IMR-90 (cell line): Measurements from ENCODE around the gene CAMP. TPM values are rescaled to one million over a fixed set of nuclear protein-coding genes. Genes with fewer than 3 reads are reported as not detected.

Experiments used
- ATAC-seq: fragments of 200-7000 bp; cut with Tn5 transposase; 2 replicates; pipeline ENCODE4 v1.9.1; 2020; ENCODE audit warnings: low read depth, mild to moderate bottlenecking, moderate library complexity
- BruUV-seq: library from RNA; stranded (reverse); fragments of 400-500 nt; replicated peaks from 2 replicates; lab custom pipeline; 2021; lab: Mats Ljungman, UMichigan
- CTCF ChIA-PET: fragments of 300-600 bp; formaldehyde crosslinking; extraction: SDS; loops from one replicate; lab custom pipeline; 2021; ENCODE audit warnings: antibody characterized with exemption; lab: Yijun Ruan, JAX
- POLR2A ChIA-PET: fragments of 300-600 bp; sonication (Branson Sonifier 250); formaldehyde crosslinking; loops from one replicate; lab custom pipeline; 2022; ENCODE audit warnings: antibody characterized with exemption; ENCODE audit not compliant: unreplicated experiment; lab: Charles Lee
- DNase-seq: peaks from one replicate; pipeline ENCODE4 v3.0.0; 2013
- H2AFZ ChIP-seq: replicated peaks from 2 replicates; pipeline ENCODE3; 2013; ENCODE audit warnings: low read length, mild to moderate bottlenecking; ENCODE audit not compliant: poor library complexity
- H2AK5ac ChIP-seq: 2 replicates; pipeline ENCODE4 v1.6.1; 2013; ENCODE audit warnings: low read depth, low read length, inconsistent platforms
- H2AK9ac ChIP-seq: replicated peaks from 2 replicates; pipeline ENCODE3; 2013; ENCODE audit warnings: mild to moderate bottlenecking, low read depth, low read length, moderate library complexity; ENCODE audit not compliant: poor library complexity
- H2BK120ac ChIP-seq: 2 replicates; pipeline ENCODE4 v1.6.1; 2013; ENCODE audit warnings: low read depth, low read length, inconsistent platforms
- H2BK15ac ChIP-seq: 3 replicates; pipeline ENCODE4 v1.6.1; 2013; ENCODE audit warnings: low read depth, low read length, inconsistent platforms
- H2BK20ac ChIP-seq: 2 replicates; pipeline ENCODE4 v1.6.1; 2013; ENCODE audit warnings: low read depth, mild to moderate bottlenecking, inconsistent platforms, low read length, moderate library complexity
- H2BK5ac ChIP-seq: 2 replicates; pipeline ENCODE4 v1.6.1; 2013; ENCODE audit warnings: mild to moderate bottlenecking, low read depth, low read length, inconsistent platforms; ENCODE audit not compliant: poor library complexity, severe bottlenecking
- H3K14ac ChIP-seq: replicated peaks from 2 replicates; pipeline ENCODE4 v1.6.1; 2013; ENCODE audit warnings: low read depth, low read length, inconsistent platforms
- H3K18ac ChIP-seq: 2 replicates; pipeline ENCODE4 v1.6.1; 2013; ENCODE audit warnings: low read depth, low read length, control low read depth
- H3K23ac ChIP-seq: 2 replicates; pipeline ENCODE4 v1.6.1; 2013; ENCODE audit warnings: low read depth, low read length, inconsistent platforms
- H3K27ac ChIP-seq: 2 replicates; pipeline ENCODE4 v1.5.1; 2013; ENCODE audit warnings: mild to moderate bottlenecking, control low read depth, low read length; ENCODE audit not compliant: insufficient read depth
- H3K27me3 ChIP-seq: 2 replicates; pipeline ENCODE4 v1.6.1; 2013; ENCODE audit warnings: low read length; ENCODE audit not compliant: control insufficient read depth, insufficient read depth
- H3K36me3 ChIP-seq: 2 replicates; pipeline ENCODE4 v1.6.1; 2013; ENCODE audit warnings: low read length, mixed read lengths; ENCODE audit not compliant: control insufficient read depth, insufficient read depth
- H3K4ac ChIP-seq: 2 replicates; pipeline ENCODE4 v1.6.1; 2013; ENCODE audit warnings: low read depth, low read length, inconsistent platforms
- H3K4me1 ChIP-seq: 2 replicates; pipeline ENCODE4 v1.6.1; 2013; ENCODE audit warnings: low read length, mixed read lengths; ENCODE audit not compliant: control insufficient read depth, insufficient read depth
- H3K4me2 ChIP-seq: 2 replicates; pipeline ENCODE4 v1.6.1; 2013; ENCODE audit warnings: low read depth, mild to moderate bottlenecking, control low read depth, low read length, moderate library complexity
- H3K4me3 ChIP-seq: 2 replicates; pipeline ENCODE4 v1.5.1; 2013; ENCODE audit warnings: low read depth, mild to moderate bottlenecking, control low read depth, low read length, moderate library complexity; ENCODE audit not compliant: insufficient read depth
- H3K56ac ChIP-seq: 2 replicates; pipeline ENCODE4 v1.6.1; 2013; ENCODE audit warnings: low read length, inconsistent platforms; ENCODE audit not compliant: insufficient read depth; ENCODE audit errors: extremely low read depth
- H3K79me1 ChIP-seq, 2 experiments: 2 replicates each; pipeline ENCODE4 v1.6.1; 2013; ENCODE audit warnings: low read length in 2 of 2, inconsistent platforms in 1 of 2, low read depth in 1 of 2
- H3K9ac ChIP-seq: 2 replicates; pipeline ENCODE4 v1.6.1; 2013; ENCODE audit warnings: low read depth, low read length, control low read depth
- H3K9me1 ChIP-seq: 2 replicates; pipeline ENCODE4 v1.6.1; 2013; ENCODE audit warnings: low read length, inconsistent platforms; ENCODE audit not compliant: insufficient read depth
- H3K9me3 ChIP-seq: 2 replicates; pipeline ENCODE4 v1.6.1; 2013; ENCODE audit warnings: low read length; ENCODE audit not compliant: control insufficient read depth, insufficient read depth
- H4K20me1 ChIP-seq: 2 replicates; pipeline ENCODE4 v1.6.1; 2013; ENCODE audit warnings: low read length, inconsistent platforms; ENCODE audit not compliant: insufficient read depth
- H4K5ac ChIP-seq: 2 replicates; pipeline ENCODE4 v1.6.1; 2013; ENCODE audit warnings: mild to moderate bottlenecking, low read depth, low read length, control low read depth
- H4K8ac ChIP-seq, 2 experiments: 2 replicates each; pipeline ENCODE4 v1.6.1; 2013; ENCODE audit warnings: low read depth in 2 of 2, low read length in 2 of 2, control low read depth in 1 of 2, inconsistent platforms in 1 of 2
- H4K91ac ChIP-seq: 2 replicates; pipeline ENCODE4 v1.6.1; 2013; ENCODE audit warnings: low read depth, low read length, inconsistent platforms; ENCODE audit not compliant: insufficient read depth
- BHLHE40 ChIP-seq: fragments of 150-350 bp; IDR thresholded peaks from 2 replicates; pipeline ENCODE4 v1.6.1; 2016; ENCODE audit warnings: mild to moderate bottlenecking, low read depth, low read length
- CEBPB ChIP-seq: IDR thresholded peaks from 2 replicates; pipeline ENCODE4 v1.6.1; 2012; ENCODE audit warnings: low read depth, low read length, improper control_type of control experiment
- CHD1 ChIP-seq: IDR thresholded peaks from 2 replicates; pipeline ENCODE4 v1.6.1; 2012; ENCODE audit warnings: low read depth, low read length, improper control_type of control experiment
- FOS ChIP-seq: fragments of 150-350 bp; IDR thresholded peaks from 2 replicates; pipeline ENCODE4 v1.6.1; 2016; ENCODE audit warnings: low read depth, low read length
- MAFK ChIP-seq: IDR thresholded peaks from 2 replicates; pipeline ENCODE4 v1.6.1; 2012; ENCODE audit warnings: low read depth, low read length, improper control_type of control experiment
- MAZ ChIP-seq: IDR thresholded peaks from 2 replicates; pipeline ENCODE4 v1.6.1; 2012; ENCODE audit warnings: low read depth, mild to moderate bottlenecking, low read length, improper control_type of control experiment, moderate library complexity, borderline replicate concordance
- MXI1 ChIP-seq: IDR thresholded peaks from 2 replicates; pipeline ENCODE4 v1.6.1; 2012; ENCODE audit warnings: low read depth, mild to moderate bottlenecking, low read length, moderate library complexity, borderline replicate concordance
- NFE2L2 ChIP-seq: fragments of 150-350 bp; IDR thresholded peaks from 2 replicates; pipeline ENCODE4 v1.6.1; 2016; ENCODE audit warnings: low read depth, mild to moderate bottlenecking, low read length
- POLR2A ChIP-seq: IDR thresholded peaks from 2 replicates; pipeline ENCODE4 v1.6.1; 2012; ENCODE audit warnings: mild to moderate bottlenecking, low read depth, low read length
- RAD21 ChIP-seq: IDR thresholded peaks from 2 replicates; pipeline ENCODE4 v1.6.1; 2012; ENCODE audit warnings: low read length, improper control_type of control experiment
- RCOR1 ChIP-seq: IDR thresholded peaks from 2 replicates; pipeline ENCODE4 v1.6.1; 2012; ENCODE audit warnings: mild to moderate bottlenecking, low read length, improper control_type of control experiment; ENCODE audit not compliant: insufficient replicate concordance
- RFX5 ChIP-seq: IDR thresholded peaks from 2 replicates; pipeline ENCODE4 v1.8.0; 2012; ENCODE audit warnings: low read depth, mild to moderate bottlenecking, low read length, moderate library complexity
- SMC3 ChIP-seq: fragments of 150-350 bp; IDR thresholded peaks from 2 replicates; pipeline ENCODE4 v1.6.1; 2016; ENCODE audit warnings: low read depth, mild to moderate bottlenecking, antibody characterized with exemption, low read length, moderate library complexity
- WGBS, 2 experiments: methylation state at CpG; one replicate each; pipeline versions ENCODE4 v1.1.5 to v1.1.7; 2013; ENCODE audit warnings: missing lambda C conversion rate in 2 of 2; ENCODE audit not compliant: insufficient read length in 1 of 2; ENCODE audit errors: extremely low coverage in 2 of 2; 5-methylcytosine and 5-hydroxymethylcytosine counted together
- dilution Hi-C: fragments of 300-500 bp; cut with HindIII; formaldehyde crosslinking; loops from one replicate; pipeline ENCODE4 v1.14.3; 2018; ENCODE audit warnings: low sequenced_read_pairs; ENCODE audit not compliant: unreplicated experiment
- in situ Hi-C: fragments of 300-500 bp; cut with MboI; formaldehyde crosslinking; loops from 3 replicates; pipeline ENCODE4 v1.14.3; 2019; ENCODE audit warnings: low sequenced_read_pairs, inconsistent platforms, mixed read lengths
- intact Hi-C: fragments of 100-400 bp; cut with micrococcal nuclease; formaldehyde crosslinking; loops from 2 replicates; pipeline ENCODE4 v1.10.0; 2022
- polyA plus RNA-seq, 3 experiments: library from polyadenylated mRNA; depleted of rRNA; stranded (reverse); fragments of >200 nt; gene quantifications; 2 replicates each; pipeline ENCODE4 v1.2.3, GENCODE V29; 2012; ENCODE audit warnings: low replicate concordance in 1 of 3
- total RNA-seq: library from RNA; depleted of rRNA; stranded (reverse); fragments of >200 nt; gene quantifications from 2 replicates; pipeline ENCODE4 v1.2.3, GENCODE V29; 2012
- TF ChIP-seq, protein P1 (sequence below): conservative IDR thresholded peaks from 2 replicates; pipeline ENCODE4 v1.5.1; 2012; ENCODE audit warnings: mild to moderate bottlenecking, low read depth, low read length, improper control_type of control experiment
- TF ChIP-seq, protein P2 (sequence below): fragments of 150-350 bp; IDR thresholded peaks from 2 replicates; pipeline ENCODE4 v1.6.1; 2016; ENCODE audit warnings: low read depth, mild to moderate bottlenecking, low read length, moderate library complexity, borderline replicate concordance
- TF ChIP-seq, protein P3 (sequence below): fragments of 150-350 bp; IDR thresholded peaks from 2 replicates; pipeline ENCODE4 v1.6.1; 2017; ENCODE audit warnings: mild to moderate bottlenecking, antibody characterized with exemption, low read length, low read depth

The CAMP gene
- total and polyA plus RNA-seq, 2 of the 4 experiments (the other 2 are of a cell fraction), result not detected

DNA sequence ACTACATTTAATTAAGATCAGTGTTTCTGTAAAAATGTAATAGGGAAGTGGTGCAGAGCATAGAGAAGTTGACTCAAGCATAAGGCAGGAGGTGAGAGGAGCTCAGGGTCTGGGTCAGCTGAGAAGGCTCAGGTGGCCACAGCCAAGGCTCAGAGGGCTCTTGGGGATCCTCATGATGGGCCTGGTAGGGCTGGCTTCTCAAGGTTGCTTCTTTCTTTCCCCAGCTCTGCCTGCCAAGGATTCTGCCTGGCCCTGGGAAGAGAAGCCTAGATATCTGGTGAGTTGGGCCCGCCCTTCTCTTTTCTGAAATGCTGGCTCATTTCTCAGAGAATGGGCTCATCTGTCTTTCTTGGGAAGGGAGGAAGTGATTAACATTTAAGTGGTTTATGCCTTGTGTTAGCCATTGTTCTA is 24.1 kb downstream of the CAMP start:
- H3K27ac ChIP-seq, result no peak overlapping the region
- POLR2A ChIA-PET, result no interaction called here
- ATAC-seq (no peak), DNase-seq (no peak)
- no peaks in the 10 kb centered on the region for H3K4me1 ChIP-seq
- H3K9me1 ChIP-seq, result no peaks in the 10 kb centered on the region
- no peak overlapping the region for H3K9ac ChIP-seq
- H3K4me2 ChIP-seq, result no peak overlapping the region
- H4K5ac ChIP-seq, result no peak overlapping the region
- no peaks in the 10 kb centered on the region for H4K20me1 ChIP-seq
- H3K9me3 ChIP-seq, result no peaks in the 10 kb centered on the region
- H3K18ac ChIP-seq, result no peak overlapping the region
- dilution Hi-C loops (no loop called here), in situ Hi-C loops (no loop called here), intact Hi-C loops (no loop called here)
- H2AK5ac ChIP-seq, result no peak overlapping the region
- no peaks in the 10 kb centered on the region for H3K27me3 ChIP-seq
- H2AFZ ChIP-seq, result peak overlapping the region; percentile 18
- no peak overlapping the region for H2BK120ac ChIP-seq
- no peak overlapping the region for H2BK15ac ChIP-seq
- CTCF ChIA-PET, result no interaction called here
- no CpG with 5 or more reads among the region's 1 CpG for WGBS, 2 experiments
- H3K79me1 ChIP-seq, result peaks cover 0 to 7% of the 10 kb centered on the region in 2 experiments; a peak in 1 of 4 replicates
- H4K91ac ChIP-seq, result no peak overlapping the region
- peaks cover 6% of the 10 kb centered on the region for H3K36me3 ChIP-seq
- H2BK5ac ChIP-seq, result no peak overlapping the region
- H3K23ac ChIP-seq, result no peak overlapping the region
- no peak overlapping the region for H3K14ac ChIP-seq
- H4K8ac ChIP-seq, result no peak overlapping the region
- no TSS peak for BruUV-seq
- H2AK9ac ChIP-seq, result no peak overlapping the region
- no peak overlapping the region for H3K56ac ChIP-seq
- no peak overlapping the region for H3K4me3 ChIP-seq
- TF ChIP-seq, protein P1, sequence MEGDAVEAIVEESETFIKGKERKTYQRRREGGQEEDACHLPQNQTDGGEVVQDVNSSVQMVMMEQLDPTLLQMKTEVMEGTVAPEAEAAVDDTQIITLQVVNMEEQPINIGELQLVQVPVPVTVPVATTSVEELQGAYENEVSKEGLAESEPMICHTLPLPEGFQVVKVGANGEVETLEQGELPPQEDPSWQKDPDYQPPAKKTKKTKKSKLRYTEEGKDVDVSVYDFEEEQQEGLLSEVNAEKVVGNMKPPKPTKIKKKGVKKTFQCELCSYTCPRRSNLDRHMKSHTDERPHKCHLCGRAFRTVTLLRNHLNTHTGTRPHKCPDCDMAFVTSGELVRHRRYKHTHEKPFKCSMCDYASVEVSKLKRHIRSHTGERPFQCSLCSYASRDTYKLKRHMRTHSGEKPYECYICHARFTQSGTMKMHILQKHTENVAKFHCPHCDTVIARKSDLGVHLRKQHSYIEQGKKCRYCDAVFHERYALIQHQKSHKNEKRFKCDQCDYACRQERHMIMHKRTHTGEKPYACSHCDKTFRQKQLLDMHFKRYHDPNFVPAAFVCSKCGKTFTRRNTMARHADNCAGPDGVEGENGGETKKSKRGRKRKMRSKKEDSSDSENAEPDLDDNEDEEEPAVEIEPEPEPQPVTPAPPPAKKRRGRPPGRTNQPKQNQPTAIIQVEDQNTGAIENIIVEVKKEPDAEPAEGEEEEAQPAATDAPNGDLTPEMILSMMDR, result no peak
- TF ChIP-seq FOS, result no peak
- TF ChIP-seq MAZ, result no peak
- no peak for TF ChIP-seq CHD1
- TF ChIP-seq POLR2A, result no peak
- TF ChIP-seq MAFK, result no peak
- TF ChIP-seq, protein P2, sequence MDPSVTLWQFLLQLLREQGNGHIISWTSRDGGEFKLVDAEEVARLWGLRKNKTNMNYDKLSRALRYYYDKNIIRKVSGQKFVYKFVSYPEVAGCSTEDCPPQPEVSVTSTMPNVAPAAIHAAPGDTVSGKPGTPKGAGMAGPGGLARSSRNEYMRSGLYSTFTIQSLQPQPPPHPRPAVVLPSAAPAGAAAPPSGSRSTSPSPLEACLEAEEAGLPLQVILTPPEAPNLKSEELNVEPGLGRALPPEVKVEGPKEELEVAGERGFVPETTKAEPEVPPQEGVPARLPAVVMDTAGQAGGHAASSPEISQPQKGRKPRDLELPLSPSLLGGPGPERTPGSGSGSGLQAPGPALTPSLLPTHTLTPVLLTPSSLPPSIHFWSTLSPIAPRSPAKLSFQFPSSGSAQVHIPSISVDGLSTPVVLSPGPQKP, result no peak
- TF ChIP-seq CEBPB, result no peak
- TF ChIP-seq, protein P3, sequence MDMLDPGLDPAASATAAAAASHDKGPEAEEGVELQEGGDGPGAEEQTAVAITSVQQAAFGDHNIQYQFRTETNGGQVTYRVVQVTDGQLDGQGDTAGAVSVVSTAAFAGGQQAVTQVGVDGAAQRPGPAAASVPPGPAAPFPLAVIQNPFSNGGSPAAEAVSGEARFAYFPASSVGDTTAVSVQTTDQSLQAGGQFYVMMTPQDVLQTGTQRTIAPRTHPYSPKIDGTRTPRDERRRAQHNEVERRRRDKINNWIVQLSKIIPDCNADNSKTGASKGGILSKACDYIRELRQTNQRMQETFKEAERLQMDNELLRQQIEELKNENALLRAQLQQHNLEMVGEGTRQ, result no peak
- no peak for TF ChIP-seq RAD21
- no peak for TF ChIP-seq RFX5
- no peak for TF ChIP-seq NFE2L2
- TF ChIP-seq RCOR1, result no peak
- no peak for TF ChIP-seq SMC3
- TF ChIP-seq MXI1, result no peak
- TF ChIP-seq BHLHE40, result no peak
- no peak overlapping the region for H3K4ac ChIP-seq
- no peak overlapping the region for H2BK20ac ChIP-seq
